ENCODE data around the gene HNRNPM.
"Not testable (repeated sequence)": the region's sequence is repeated elsewhere in the genome, so short reads cannot be mapped to it uniquely, and the experiment has no call there.

Gene HNRNPM

GRCh38 chr19:8444677-8445487, at the start of gene HNRNPM:
Gene HNRNPM, plus strand, starts transcription at chr19:8444975. Its CDS starts 24 bp downstream, at chr19:8444999.
- peak; percentile 100 for DNase-seq (ENCODE audit: low read depth, low spot score)

- no peak for DNase-seq (ENCODE audit: low read depth, low spot score)
These were observed 49.1 kb upstream of the HNRNPM start for GRCh38 chr19:8395621-8396082.

GRCh38 chr19:8396185-8396562, 48.6 kb upstream of the HNRNPM start:
- DNase-seq (ENCODE audit: low read depth, low spot score): no peak

GRCh38 chr19:8396563-8397203, 48.1 kb upstream of the HNRNPM start:
- peak; percentile 27 for DNase-seq (ENCODE audit: low read depth, low spot score)

GRCh38 chr19:8397271-8397670, 47.5 kb upstream of the HNRNPM start:
- no peak for DNase-seq (ENCODE audit: low read depth, low spot score)

GRCh38 chr19:8397746-8398310, 46.9 kb upstream of the HNRNPM start:
- no peak for DNase-seq (ENCODE audit: low read depth, low spot score)

- DNase-seq (ENCODE audit: low read depth, low spot score): no peak
These were observed 46.4 kb upstream of the HNRNPM start for GRCh38 chr19:8398311-8398771.

GRCh38 chr19:8399681-8400188, 45.0 kb upstream of the HNRNPM start:
- no peak for DNase-seq (ENCODE audit: low read depth, low spot score)

GRCh38 chr19:8401981-8402411, 42.8 kb upstream of the HNRNPM start:
- DNase-seq (ENCODE audit: low read depth, low spot score): no peak

GRCh38 chr19:8403098-8403819, 41.5 kb upstream of the HNRNPM start:
- DNase-seq (ENCODE audit: low read depth, low spot score): no peak

GRCh38 chr19:8403820-8404109, 41.0 kb upstream of the HNRNPM start:
- no peak for DNase-seq (ENCODE audit: low read depth, low spot score)

- DNase-seq (ENCODE audit: low read depth, low spot score): no peak
These were observed 40.2 kb upstream of the HNRNPM start for GRCh38 chr19:8404391-8405151.

GRCh38 chr19:8410718-8411117, 34.1 kb upstream of the HNRNPM start:
- not testable (repeated sequence) for DNase-seq (ENCODE audit: low read depth, low spot score)

GRCh38 chr19:8412783-8413628, 31.8 kb upstream of the HNRNPM start, which contains the start of gene MARCHF2:
Gene MARCHF2, plus strand, starts transcription at chr19:8413305. Its CDS starts 8,536 bp downstream, at chr19:8421841.
- DNase-seq (ENCODE audit: low read depth, low spot score): peak; percentile 84

GRCh38 chr19:8413629-8413995, 31.2 kb upstream of the HNRNPM start:
- no peak for DNase-seq (ENCODE audit: low read depth, low spot score)

GRCh38 chr19:8416796-8417195, 28.0 kb upstream of the HNRNPM start:
- DNase-seq (ENCODE audit: low read depth, low spot score): no peak

GRCh38 chr19:8421484-8422461, 23.0 kb upstream of the HNRNPM start:
- DNase-seq (ENCODE audit: low read depth, low spot score): no peak

GRCh38 chr19:8423817-8424223, 21.0 kb upstream of the HNRNPM start:
- DNase-seq (ENCODE audit: low read depth, low spot score): no peak

- DNase-seq (ENCODE audit: low read depth, low spot score): not testable (repeated sequence)
These were observed 19.4 kb upstream of the HNRNPM start for GRCh38 chr19:8425331-8425730.
